ENCODE data around the gene PRTFDC1.

The PRTFDC1 gene

GRCh38 chr10:24952143-24952706 lies at the start of gene PRTFDC1:
Gene PRTFDC1 (minus strand): TSS chr10:24952606. CDS start chr10:24952575, 31 bp downstream.
- TF ChIP-seq CTCF (IDR thresholded peaks at IDR 0.05; ENCODE audit: low read depth, low read length, missing control alignments) = no peak
- no peak for DNase-seq (ENCODE audit: low read depth)
- peak within 1 kb of the TSS; percentile 62 for H3K4me3 ChIP-seq (ENCODE audit: low read depth, low read length)

DNA sequence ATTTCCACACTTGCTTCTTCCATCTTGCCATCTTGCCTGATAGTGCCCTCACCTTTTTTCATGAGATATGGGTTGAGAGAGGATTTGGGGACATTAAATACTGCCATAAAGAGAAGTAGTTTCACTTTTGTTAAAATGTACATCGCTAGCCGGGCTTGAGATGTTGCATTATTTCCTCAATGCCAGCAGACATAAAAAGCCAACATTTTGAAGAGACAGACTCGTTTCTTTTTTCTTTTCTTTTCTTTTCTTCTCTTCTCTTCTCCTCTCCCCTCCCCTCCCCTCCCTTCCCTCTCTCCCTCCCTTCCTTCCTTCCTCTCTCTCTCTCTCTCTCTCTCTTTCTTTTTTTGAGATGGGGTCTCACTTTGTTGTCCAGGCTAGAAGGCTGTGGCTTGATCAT lies 45.6 kb upstream of the PRTFDC1 start:
- DNase-seq (ENCODE audit: low read depth) = no peak
- no peak for TF ChIP-seq CTCF (IDR thresholded peaks at IDR 0.05; ENCODE audit: low read depth, low read length, missing control alignments)

DNA sequence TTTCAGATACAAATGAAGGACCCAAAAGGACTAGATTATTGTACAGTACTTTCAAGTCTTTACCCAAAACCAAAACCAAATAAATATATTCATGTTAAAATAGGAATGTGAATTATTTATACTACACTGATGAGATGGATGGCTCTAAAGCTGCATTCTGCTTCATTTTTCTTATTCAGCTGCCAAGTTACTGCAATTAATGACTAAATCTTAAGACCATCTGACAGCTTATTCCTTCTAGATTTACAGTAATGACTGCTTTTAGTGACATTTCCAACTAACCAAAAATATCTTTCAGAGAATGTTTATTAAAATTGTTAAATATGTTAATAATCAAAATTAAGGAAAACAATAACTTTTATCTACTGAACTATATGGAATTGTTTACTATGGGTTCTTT lies 42.7 kb upstream of the PRTFDC1 start:
- TF ChIP-seq CTCF (IDR thresholded peaks at IDR 0.05; ENCODE audit: low read depth, low read length, missing control alignments) = no peak
- no peak for DNase-seq (ENCODE audit: low read depth)
- no peak overlapping the region for H3K4me3 ChIP-seq (ENCODE audit: low read depth, low read length)

More for the DNA sequence above, 45.6 kb upstream of the PRTFDC1 start:
- no peak overlapping the region for H3K4me3 ChIP-seq (ENCODE audit: low read depth, low read length)

GRCh38 chr10:24993237-24993958 lies 41.0 kb upstream of the PRTFDC1 start:
- DNase-seq (ENCODE audit: low read depth) = no peak
- TF ChIP-seq CTCF (IDR thresholded peaks at IDR 0.05; ENCODE audit: low read depth, low read length, missing control alignments) = no peak
- H3K4me3 ChIP-seq (ENCODE audit: low read depth, low read length) = no peak overlapping the region

DNA sequence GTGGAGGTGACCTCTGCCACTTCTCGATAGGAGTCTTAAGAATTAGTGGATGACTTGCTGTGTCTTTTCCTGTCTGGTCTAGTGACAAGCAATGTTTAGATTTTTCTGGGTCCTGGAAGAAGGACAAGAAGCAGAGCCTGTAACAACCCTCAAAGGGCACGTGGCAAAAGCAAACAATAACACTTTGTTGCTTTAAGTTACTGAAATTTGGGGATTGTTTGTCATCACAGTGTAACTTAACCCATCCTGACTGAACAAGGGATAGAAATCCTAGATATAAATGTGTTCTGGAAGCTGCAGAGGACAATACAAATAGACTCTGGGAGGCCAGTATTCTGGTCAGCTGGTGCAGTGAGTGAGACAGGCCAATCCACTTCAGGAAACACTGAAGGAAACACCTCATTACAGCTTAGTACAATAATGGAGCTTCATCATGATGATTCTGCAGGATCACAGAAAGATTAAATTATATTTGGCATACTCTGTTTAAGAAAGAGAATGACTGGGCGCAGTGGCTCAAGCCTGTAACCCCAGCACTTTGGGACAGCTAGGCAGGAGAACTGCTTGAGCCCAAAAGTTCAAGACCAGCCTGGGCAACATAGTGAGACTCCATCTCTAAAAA lies 40.2 kb upstream of the PRTFDC1 start:
- DNase-seq (ENCODE audit: low read depth) = no peak
- TF ChIP-seq CTCF (IDR thresholded peaks at IDR 0.05; ENCODE audit: low read depth, low read length, missing control alignments) = no peak
- no peak overlapping the region for H3K4me3 ChIP-seq (ENCODE audit: low read depth, low read length)

GRCh38 chr10:24991298-24991697 lies 38.9 kb upstream of the PRTFDC1 start:
- DNase-seq (ENCODE audit: low read depth) = no peak
- no peak overlapping the region for H3K4me3 ChIP-seq (ENCODE audit: low read depth, low read length)
- no peak for TF ChIP-seq CTCF (IDR thresholded peaks at IDR 0.05; ENCODE audit: low read depth, low read length, missing control alignments)

Measured in GM12864 (cell line).